B cell (primary cell): ENCODE results near the gene PANK1. TPM values are rescaled to one million over a fixed set of nuclear protein-coding genes. Genes with fewer than 3 reads are reported as not detected.

Experiments
- ATAC-seq: fragments of 200-7000 bp; cut with Tn5 transposase; one replicate; pipeline ENCODE4 v1.10.0; 2021; ENCODE audit warnings: low read depth, mild to moderate bottlenecking, moderate number of reproducible peaks, moderate library complexity
- CTCF ChIA-PET: fragments of 350-600 bp; sonication (Branson Sonifier 250); formaldehyde crosslinking; loops from one replicate; lab custom pipeline; 2021; ENCODE audit warnings: antibody characterized with exemption, inconsistent platforms; lab: Charles Lee
- POLR2A ChIA-PET: fragments of 350-600 bp; sonication (Branson Sonifier 250); formaldehyde crosslinking; loops from one replicate; lab custom pipeline; 2021; ENCODE audit warnings: antibody characterized with exemption; lab: Charles Lee
- DNase-seq: peaks from one replicate; pipeline ENCODE4 v3.0.0; 2013
- H2AFZ ChIP-seq: 2 replicates; pipeline ENCODE4 v1.6.1; 2012; ENCODE audit warnings: mild to moderate bottlenecking, low read depth, low read length; ENCODE audit not compliant: insufficient read depth, poor library complexity, severe bottlenecking
- H3K27ac ChIP-seq, 2 donors: 1 replicate in 1 of 2; 2 replicates in 1 of 2; pipeline ENCODE4 v1.5.1; 2012 to 2013; ENCODE audit warnings: low read length in 2 of 2, mild to moderate bottlenecking in 2 of 2, moderate library complexity in 1 of 2
- H3K27me3 ChIP-seq, 4 experiments: fragments of 200-600 bp in 1 of 4; sonication (generic) in 1 of 4; replicated peaks in 1 of 4; 1 replicate in 2 of 4; 2 replicates in 2 of 4; pipeline versions ENCODE4 v1.6.1 to v1.7.0; 2013 to 2016; ENCODE audit warnings: low read length in 3 of 4, mild to moderate bottlenecking in 2 of 4, mixed read lengths in 1 of 4, moderate library complexity in 1 of 4; ENCODE audit not compliant: insufficient read depth in 4 of 4, control insufficient read depth in 3 of 4; ENCODE audit errors: control extremely low read depth in 1 of 4
- H3K36me3 ChIP-seq, 2 experiments: replicated peaks in 1 of 2; 1 replicate in 1 of 2; 2 replicates in 1 of 2; pipeline versions ENCODE4 v1.6.1 to v1.7.1; 2013; ENCODE audit warnings: low read length in 1 of 2; ENCODE audit not compliant: insufficient read depth in 2 of 2, control insufficient read depth in 1 of 2; ENCODE audit errors: control extremely low read depth in 1 of 2, extremely low read depth in 1 of 2
- H3K4me1 ChIP-seq, 2 donors: fragments of 200-600 bp in 1 of 2; sonication (generic) in 1 of 2; 1 replicate in 1 of 2; 2 replicates in 1 of 2; pipeline versions ENCODE4 v1.5.1 to v1.6.1; 2013 to 2017; ENCODE audit warnings: low read length in 2 of 2; ENCODE audit not compliant: control insufficient read depth in 2 of 2, insufficient read depth in 2 of 2
- H3K4me2 ChIP-seq: replicated peaks from 2 replicates; pipeline ENCODE3; 2012; ENCODE audit warnings: mild to moderate bottlenecking, low read depth, low read length; ENCODE audit not compliant: poor library complexity, severe bottlenecking
- H3K4me3 ChIP-seq, 5 experiments: fragments of 200-600 bp in 1 of 5; sonication (generic) in 1 of 5; 1 replicate in 3 of 5; 2 replicates in 2 of 5; pipeline versions ENCODE4 v1.5.1 to v1.7.0; 2011 to 2016; ENCODE audit warnings: low read length in 4 of 5, mild to moderate bottlenecking in 4 of 5, low read depth in 2 of 5, control low read depth in 1 of 5, moderate library complexity in 1 of 5; ENCODE audit not compliant: insufficient read depth in 1 of 5; ENCODE audit errors: control extremely low read depth in 1 of 5, extremely low read depth in 1 of 5
- H3K79me2 ChIP-seq: fragments of 200-600 bp; sonication (generic); one replicate; pipeline ENCODE4 v1.6.0; 2016; ENCODE audit warnings: low read length; ENCODE audit not compliant: control insufficient read depth, insufficient read depth
- H3K9ac ChIP-seq: fragments of 200-600 bp; sonication (generic); 2 replicates; pipeline ENCODE4 v1.6.1; 2017; ENCODE audit warnings: mild to moderate bottlenecking, low read length, moderate library complexity
- H3K9me3 ChIP-seq, 3 donors: one replicate each; pipeline versions ENCODE4 v1.6.1 to v1.7.1; 2013; ENCODE audit warnings: low read length in 2 of 3; ENCODE audit not compliant: control insufficient read depth in 2 of 3, insufficient read depth in 1 of 3; ENCODE audit errors: control extremely low read depth in 1 of 3
- H4K20me1 ChIP-seq: 2 replicates; pipeline ENCODE4 v1.6.0; 2012; ENCODE audit warnings: mild to moderate bottlenecking, low read length; ENCODE audit not compliant: insufficient read depth, control insufficient read depth, poor library complexity, severe bottlenecking
- H3K27ac Mint-ChIP-seq: one replicate; pipeline ENCODE4 v1.8.0; 2021; ENCODE audit warnings: mixed read lengths
- H3K27me3 Mint-ChIP-seq: one replicate; pipeline ENCODE4 v1.8.0; 2021; ENCODE audit warnings: mixed read lengths
- H3K4me1 Mint-ChIP-seq: one replicate; pipeline ENCODE4 v1.8.0; 2021; ENCODE audit warnings: mixed read lengths
- H3K4me3 Mint-ChIP-seq: one replicate; pipeline ENCODE4 v1.8.0; 2021; ENCODE audit warnings: mixed read lengths
- H3K9me3 Mint-ChIP-seq: one replicate; pipeline ENCODE4 v1.8.0; 2022; ENCODE audit warnings: mixed read lengths; ENCODE audit not compliant: insufficient read depth
- CTCF ChIP-seq: fragments of 200-600 bp; IDR thresholded peaks from one replicate; pipeline ENCODE4 v1.8.0; 2022; ENCODE audit warnings: antibody characterized with exemption, mild to moderate bottlenecking
- EZH2 ChIP-seq: IDR thresholded peaks from 2 replicates; pipeline ENCODE4 v1.6.1; 2012; ENCODE audit warnings: borderline replicate concordance, low read depth, mild to moderate bottlenecking, moderate library complexity, low read length; ENCODE audit not compliant: insufficient read depth, poor library complexity, severe bottlenecking
- WGBS: methylation state at CpG from one replicate; pipeline ENCODE4 v1.1.5; 2013; ENCODE audit warnings: missing lambda C conversion rate; ENCODE audit not compliant: insufficient coverage; 5-methylcytosine and 5-hydroxymethylcytosine counted together
- intact Hi-C: fragments of 100-400 bp; cut with micrococcal nuclease; formaldehyde crosslinking; loops from one replicate; pipeline ENCODE4 v1.10.0; 2022
- polyA plus RNA-seq: library from polyadenylated mRNA; depleted of rRNA; stranded (reverse); fragments of >200 nt; gene quantifications from 2 replicates; pipeline ENCODE4 v1.2.3, GENCODE V29; 2012
- total RNA-seq, 2 donors: library from RNA; stranded (reverse); fragments of 120-200 nt in 1 of 2; gene quantifications; 1 replicate in 1 of 2; 2 replicates in 1 of 2; pipeline versions ENCODE4 v1.2.3 to v1.2.4, GENCODE V29; 2013 to 2022

PANK1 gene
- total and polyA plus RNA-seq, 2 donors (not counting 1 experiment from before 2014, with no cell fraction given): 0.31 to 2.9 TPM

DNA sequence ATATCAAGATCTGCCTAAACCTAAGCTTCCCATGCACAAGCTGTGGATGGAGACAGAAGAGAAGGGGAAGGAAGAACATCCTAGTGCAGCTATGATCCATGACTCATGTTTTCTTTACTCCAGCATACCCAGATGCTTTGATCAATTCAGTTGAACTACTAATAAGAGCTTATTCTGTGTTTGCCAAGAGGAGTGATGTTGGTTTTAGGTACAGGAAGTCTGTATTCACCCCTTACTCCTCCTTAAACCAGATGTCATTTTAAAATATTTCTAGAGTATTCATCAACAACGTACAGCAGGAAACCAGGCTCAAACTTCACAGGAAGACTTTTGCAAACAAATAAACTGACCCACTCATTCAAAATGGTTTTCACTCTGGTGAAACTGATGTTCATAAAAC, 29.2 kb downstream of the PANK1 start:
- no peak overlapping the region for H3K4me2 ChIP-seq
- ATAC-seq (no peak), DNase-seq (no peak)
- POLR2A ChIA-PET: no interaction called here
- Mint-ChIP-seq H3K4me3 (no peak overlapping the region), H3K9me3 (peaks cover 7% of the 10 kb centered on the region), H3K27me3 (no peaks in the 10 kb centered on the region), H3K27ac (no peak overlapping the region), H3K4me1 (peaks cover 1% of the 10 kb centered on the region)
- whole genome bisulfite sequencing: no CpG with 5 or more reads among the region's 1 CpG
- H2AFZ ChIP-seq: no peak overlapping the region
- H3K79me2 ChIP-seq: no peaks in the 10 kb centered on the region
- H3K27ac ChIP-seq: no peak overlapping the region
- intact Hi-C loops: no loop called here
- H3K4me3 ChIP-seq: no peak overlapping the region
- CTCF ChIA-PET: interaction anchor here (0.7 kb wide), 1 partner anchor 41 kb away, joined by 4 read pairs; no protein-coding TSS in a partner anchor
- no peak overlapping the region for H3K9ac ChIP-seq
- H3K36me3 ChIP-seq: no peaks in the 10 kb centered on the region
- no peaks in the 10 kb centered on the region for H3K27me3 ChIP-seq
- peaks cover 0 to 14% (median 13%) of the 10 kb centered on the region in 3 donors for H3K9me3 ChIP-seq
- no peaks in the 10 kb centered on the region for H4K20me1 ChIP-seq
- TF ChIP-seq EZH2 (no peak), CTCF (no peak)
- no peaks in the 10 kb centered on the region for H3K4me1 ChIP-seq

- CTCF ChIA-PET: no interaction called here
- WGBS: no CpG with 5 or more reads among the region's 3 CpGs
- no peak overlapping the region for H3K4me3 ChIP-seq
Observed at GRCh38 chr10:89615112-89615511, 29.9 kb downstream of the PANK1 start.

More at GRCh38 chr10:89615112-89615511, 29.9 kb downstream of the PANK1 start:
- H3K9me3 Mint-ChIP-seq: peaks cover 7% of the 10 kb centered on the region
- DNase-seq (no peak), ATAC-seq (no peak)
- Histone ChIP-seq H3K9me3 (peaks cover 0 to 7% (median 6%) of the 10 kb centered on the region in 3 donors), H3K27me3 (no peaks in the 10 kb centered on the region), H3K27ac (no peak overlapping the region), H3K9ac (no peak overlapping the region), H3K4me2 (no peak overlapping the region), H2AFZ (no peak overlapping the region), H3K79me2 (no peaks in the 10 kb centered on the region), H3K4me1 (no peaks in the 10 kb centered on the region), H4K20me1 (no peaks in the 10 kb centered on the region), H3K36me3 (no peaks in the 10 kb centered on the region)
- H3K4me1 Mint-ChIP-seq: peaks cover 1% of the 10 kb centered on the region
- POLR2A ChIA-PET: no interaction called here
- intact Hi-C loops: no loop called here
- H3K27me3 Mint-ChIP-seq: no peaks in the 10 kb centered on the region
- TF ChIP-seq CTCF (no peak), EZH2 (no peak)
- H3K27ac Mint-ChIP-seq: no peak overlapping the region
- H3K4me3 Mint-ChIP-seq: no peak overlapping the region
